Measurements from ENCODE around the gene ANXA10.
A peak's percentile ranks its signal among the peaks of the same experiment; 100 is the strongest.

ANXA10 gene

GRCh38 chr4:168164915-168165548, 72.7 kb downstream of the ANXA10 start:
- H3K4me3 ChIP-seq (replicated peaks; ENCODE audit: low read depth, low read length) = no peak overlapping the region
- DNase-seq (ENCODE audit: extremely low read depth, low read depth) = no peak
- TF ChIP-seq, protein P1, sequence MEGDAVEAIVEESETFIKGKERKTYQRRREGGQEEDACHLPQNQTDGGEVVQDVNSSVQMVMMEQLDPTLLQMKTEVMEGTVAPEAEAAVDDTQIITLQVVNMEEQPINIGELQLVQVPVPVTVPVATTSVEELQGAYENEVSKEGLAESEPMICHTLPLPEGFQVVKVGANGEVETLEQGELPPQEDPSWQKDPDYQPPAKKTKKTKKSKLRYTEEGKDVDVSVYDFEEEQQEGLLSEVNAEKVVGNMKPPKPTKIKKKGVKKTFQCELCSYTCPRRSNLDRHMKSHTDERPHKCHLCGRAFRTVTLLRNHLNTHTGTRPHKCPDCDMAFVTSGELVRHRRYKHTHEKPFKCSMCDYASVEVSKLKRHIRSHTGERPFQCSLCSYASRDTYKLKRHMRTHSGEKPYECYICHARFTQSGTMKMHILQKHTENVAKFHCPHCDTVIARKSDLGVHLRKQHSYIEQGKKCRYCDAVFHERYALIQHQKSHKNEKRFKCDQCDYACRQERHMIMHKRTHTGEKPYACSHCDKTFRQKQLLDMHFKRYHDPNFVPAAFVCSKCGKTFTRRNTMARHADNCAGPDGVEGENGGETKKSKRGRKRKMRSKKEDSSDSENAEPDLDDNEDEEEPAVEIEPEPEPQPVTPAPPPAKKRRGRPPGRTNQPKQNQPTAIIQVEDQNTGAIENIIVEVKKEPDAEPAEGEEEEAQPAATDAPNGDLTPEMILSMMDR (IDR thresholded peaks at IDR 0.05; ENCODE audit: low read depth, low read length, missing control alignments) = no peak

GRCh38 chr4:168167714-168168284, 75.5 kb downstream of the ANXA10 start:
- H3K4me3 ChIP-seq (replicated peaks; ENCODE audit: low read depth, low read length) = no peak overlapping the region
- TF ChIP-seq, protein P1 (IDR thresholded peaks at IDR 0.05; ENCODE audit: low read depth, low read length, missing control alignments) = no peak
- DNase-seq (ENCODE audit: extremely low read depth, low read depth) = no peak

GRCh38 chr4:168174308-168174707, 82.0 kb downstream of the ANXA10 start:
- DNase-seq (ENCODE audit: extremely low read depth, low read depth) = no peak
- H3K4me3 ChIP-seq (replicated peaks; ENCODE audit: low read depth, low read length) = no peak overlapping the region
- TF ChIP-seq, protein P1 (IDR thresholded peaks at IDR 0.05; ENCODE audit: low read depth, low read length, missing control alignments) = no peak

GRCh38 chr4:168177546-168178149, 85.3 kb downstream of the ANXA10 start:
- TF ChIP-seq, protein P1 (IDR thresholded peaks at IDR 0.05; ENCODE audit: low read depth, low read length, missing control alignments) = no peak
- DNase-seq (ENCODE audit: extremely low read depth, low read depth) = no peak
- no peak overlapping the region for H3K4me3 ChIP-seq (replicated peaks; ENCODE audit: low read depth, low read length)

DNA sequence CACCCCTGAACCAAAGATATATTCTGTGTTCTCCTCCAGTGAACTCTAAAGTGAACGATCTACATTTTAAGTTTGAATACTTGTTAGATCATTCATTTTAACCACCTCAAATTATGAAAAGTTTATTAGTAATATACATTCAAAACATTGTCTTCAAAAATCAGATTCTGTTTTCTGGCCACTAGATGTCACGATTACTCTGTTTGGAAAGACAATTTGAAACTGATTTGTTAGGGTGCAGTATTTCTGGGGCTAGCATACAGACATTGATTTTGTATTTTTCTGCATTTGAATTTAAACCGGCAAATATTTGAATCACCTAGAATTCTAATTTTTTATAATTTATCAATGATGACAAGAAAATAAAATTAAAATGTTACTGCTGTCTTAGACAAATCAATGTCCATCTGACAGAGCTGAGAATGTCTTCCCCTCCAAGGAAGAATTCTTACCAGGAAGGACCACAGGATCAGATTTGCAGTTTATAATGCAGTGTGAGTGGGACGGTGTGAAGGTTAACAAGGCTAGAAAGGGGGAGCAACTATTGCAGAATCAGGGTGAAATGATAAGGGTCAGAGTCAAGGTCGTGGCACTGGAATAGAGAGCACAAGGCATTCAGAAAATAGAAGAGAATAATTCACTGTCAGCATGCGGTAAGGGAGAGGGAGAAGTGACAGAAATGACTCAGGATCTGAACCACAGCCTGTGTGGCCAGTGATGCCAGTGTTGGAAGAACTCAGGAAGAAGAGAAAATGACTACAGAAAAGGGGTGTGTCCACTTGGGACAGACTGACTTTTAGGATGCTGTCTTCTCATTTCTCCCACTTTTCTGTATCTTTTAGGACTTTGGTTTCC, 91.6 kb downstream of the ANXA10 start:
- peak; percentile 22 for DNase-seq (ENCODE audit: extremely low read depth, low read depth)

DNA sequence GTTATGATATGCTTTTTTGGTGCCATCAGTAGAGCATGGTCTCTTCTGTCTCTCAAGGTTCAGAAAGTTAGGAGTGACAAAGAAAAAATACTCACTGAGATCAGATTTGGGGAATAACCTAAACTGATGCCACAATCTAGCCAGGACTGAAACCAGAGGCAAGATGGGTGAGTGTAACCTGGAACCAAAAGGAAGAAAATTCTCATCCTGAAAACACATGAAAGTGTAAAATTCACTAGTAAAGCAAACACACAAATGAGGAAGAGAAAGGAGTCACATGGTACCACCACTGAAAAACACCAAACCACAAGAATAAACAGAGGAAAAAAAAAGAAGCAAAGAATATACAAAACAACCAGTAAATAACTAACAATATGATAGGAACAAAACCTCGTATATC, 96.4 kb downstream of the ANXA10 start:
- TF ChIP-seq, protein P1 (IDR thresholded peaks at IDR 0.05; ENCODE audit: low read depth, low read length, missing control alignments) = no peak
- no peak for DNase-seq (ENCODE audit: extremely low read depth, low read depth)
- H3K4me3 ChIP-seq (replicated peaks; ENCODE audit: low read depth, low read length) = no peak overlapping the region

More for the DNA sequence above, 91.6 kb downstream of the ANXA10 start:
- H3K4me3 ChIP-seq (replicated peaks; ENCODE audit: low read depth, low read length) = no peak overlapping the region
- TF ChIP-seq, protein P1 (IDR thresholded peaks at IDR 0.05; ENCODE audit: low read depth, low read length, missing control alignments) = peak; percentile 30

All from HFF-Myc (cell line).